Retina (tissue), 1 donor: ENCODE measurements around the gene MAP3K20.
"Not testable (repeated sequence)": the region's sequence is repeated elsewhere in the genome, so short reads cannot be mapped to it uniquely, and the experiment has no call there.

Source experiments
- DNase-seq: peaks from one replicate; pipeline ENCODE4 v3.0.0-alpha.2; 2016

MAP3K20 gene

DNA sequence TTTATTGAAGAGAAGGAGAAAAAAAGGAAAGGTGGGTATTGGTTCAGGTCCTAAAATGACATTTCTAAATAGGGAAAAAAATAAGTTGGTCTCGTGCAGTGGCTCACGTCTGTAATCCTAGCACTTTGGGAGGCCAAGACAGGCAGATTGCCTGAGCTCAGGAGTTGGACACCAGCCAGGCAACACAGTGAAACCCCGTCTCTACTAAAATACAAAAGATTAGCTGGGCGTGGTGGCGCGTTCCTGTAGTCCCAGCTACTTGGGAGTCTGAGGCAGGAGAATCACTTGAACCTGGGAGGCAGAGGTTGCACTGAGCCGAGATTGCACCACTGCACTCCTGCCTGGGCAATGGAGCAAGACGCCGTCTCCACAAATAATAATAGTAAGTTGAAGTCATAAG, 131.5 kb downstream of the MAP3K20 start:
- not testable (repeated sequence) for DNase-seq

DNA sequence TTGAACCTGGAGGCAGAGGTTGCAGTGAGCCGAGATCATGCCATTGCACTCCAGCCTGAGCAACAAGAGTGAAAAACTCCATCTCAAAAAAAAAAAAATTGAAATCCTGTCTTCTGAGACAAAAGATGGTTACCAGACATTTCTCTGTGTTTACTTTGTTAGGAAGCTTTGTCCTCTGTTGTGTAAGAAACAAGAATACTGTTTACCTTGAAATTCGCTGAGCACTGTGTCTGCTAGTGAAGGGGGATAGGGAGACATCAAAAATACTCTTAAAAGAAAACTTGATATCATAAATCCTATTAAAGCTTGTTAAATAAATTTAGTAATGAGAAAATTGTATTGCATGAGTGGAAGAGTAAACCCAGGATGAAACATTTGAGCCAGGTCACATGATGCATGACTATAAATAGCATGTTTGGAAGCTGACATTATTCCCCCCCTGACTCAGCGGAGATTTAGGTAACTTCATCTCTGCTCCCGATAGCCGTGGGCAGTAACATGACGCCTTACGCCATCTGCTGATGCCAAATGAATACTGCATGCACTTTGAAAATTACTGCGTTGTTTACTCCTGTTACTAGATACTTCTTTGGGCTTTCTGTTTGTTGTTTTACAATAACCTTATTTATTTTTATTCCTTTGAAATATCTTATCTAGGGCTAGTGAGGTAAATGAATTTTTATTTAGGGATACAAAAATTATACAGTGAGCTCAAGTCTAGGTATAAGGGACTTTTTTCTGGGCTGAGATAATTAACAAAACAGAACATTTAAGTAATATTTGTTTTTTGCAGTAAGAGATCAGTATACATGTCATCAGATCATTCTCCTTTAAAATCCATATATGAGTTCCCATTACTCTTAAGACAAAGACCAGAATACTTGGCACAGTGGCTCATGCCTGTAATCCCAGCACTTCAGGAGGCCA, 134.9 kb downstream of the MAP3K20 start:
- DNase-seq = peak; percentile 52

- DNase-seq = no peak
These were observed 137.5 kb downstream of the MAP3K20 start for GRCh38 chr2:173213181-173213580.

DNA sequence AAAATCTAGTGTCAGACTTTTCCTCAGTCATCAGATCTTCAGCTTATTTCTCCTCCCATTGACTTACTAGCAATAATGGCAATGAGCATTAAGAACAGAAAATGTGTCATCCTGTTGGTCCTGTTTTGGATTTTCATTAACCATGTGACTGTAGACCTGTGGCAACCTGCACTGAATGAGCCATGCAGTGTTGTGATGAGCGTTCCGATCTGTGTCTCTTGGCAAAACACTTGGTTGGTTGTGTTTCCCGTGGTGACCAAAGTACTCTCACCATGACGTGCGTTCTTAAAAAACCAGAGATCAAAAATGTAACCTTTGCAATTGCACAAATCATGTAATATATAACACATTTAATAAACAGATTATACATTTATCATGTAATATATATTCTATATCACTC, 138.6 kb downstream of the MAP3K20 start:
- no peak for DNase-seq

GRCh38 chr2:173215316-173215715, 139.7 kb downstream of the MAP3K20 start:
- DNase-seq = no peak

DNA sequence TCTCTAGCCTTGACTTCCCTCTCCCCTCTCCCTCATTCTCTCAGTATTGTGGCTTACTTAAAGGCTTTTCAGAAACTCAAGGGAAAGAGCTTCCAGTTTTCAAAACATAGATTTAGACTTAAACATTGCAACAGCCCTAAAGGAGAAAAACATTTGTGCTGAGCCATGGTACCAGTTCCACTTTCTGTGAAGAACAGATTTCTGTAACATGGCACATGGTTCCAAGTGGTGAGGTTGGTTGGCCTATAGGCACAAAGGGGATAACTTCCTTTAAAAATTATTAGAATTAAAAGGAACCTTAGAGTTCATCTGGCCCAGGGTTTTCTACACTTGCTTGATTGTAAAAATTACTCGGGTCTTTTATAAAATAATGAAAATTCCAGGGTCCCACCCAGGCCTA, 140.4 kb downstream of the MAP3K20 start:
- no peak for DNase-seq

DNA sequence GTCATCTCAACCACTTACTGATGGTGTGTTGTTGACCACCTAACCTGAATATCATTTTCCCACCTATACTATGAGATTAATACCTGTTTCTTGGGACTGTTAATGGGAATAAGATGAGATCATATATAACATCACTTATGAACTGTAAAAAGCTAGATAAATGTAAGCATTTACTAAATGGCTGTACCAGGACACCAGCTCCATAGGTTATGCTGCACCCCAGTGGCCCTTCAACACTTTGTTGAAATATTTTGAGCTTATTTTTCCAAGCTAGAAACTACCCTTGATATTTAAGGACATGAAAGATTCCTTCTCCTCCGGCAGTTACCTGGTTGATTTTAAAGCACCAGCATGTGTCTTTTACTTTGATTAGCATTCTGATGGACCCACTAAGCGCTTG, 141.0 kb downstream of the MAP3K20 start:
- DNase-seq = no peak

GRCh38 chr2:173217116-173217840, 141.6 kb downstream of the MAP3K20 start:
- no peak for DNase-seq

DNA sequence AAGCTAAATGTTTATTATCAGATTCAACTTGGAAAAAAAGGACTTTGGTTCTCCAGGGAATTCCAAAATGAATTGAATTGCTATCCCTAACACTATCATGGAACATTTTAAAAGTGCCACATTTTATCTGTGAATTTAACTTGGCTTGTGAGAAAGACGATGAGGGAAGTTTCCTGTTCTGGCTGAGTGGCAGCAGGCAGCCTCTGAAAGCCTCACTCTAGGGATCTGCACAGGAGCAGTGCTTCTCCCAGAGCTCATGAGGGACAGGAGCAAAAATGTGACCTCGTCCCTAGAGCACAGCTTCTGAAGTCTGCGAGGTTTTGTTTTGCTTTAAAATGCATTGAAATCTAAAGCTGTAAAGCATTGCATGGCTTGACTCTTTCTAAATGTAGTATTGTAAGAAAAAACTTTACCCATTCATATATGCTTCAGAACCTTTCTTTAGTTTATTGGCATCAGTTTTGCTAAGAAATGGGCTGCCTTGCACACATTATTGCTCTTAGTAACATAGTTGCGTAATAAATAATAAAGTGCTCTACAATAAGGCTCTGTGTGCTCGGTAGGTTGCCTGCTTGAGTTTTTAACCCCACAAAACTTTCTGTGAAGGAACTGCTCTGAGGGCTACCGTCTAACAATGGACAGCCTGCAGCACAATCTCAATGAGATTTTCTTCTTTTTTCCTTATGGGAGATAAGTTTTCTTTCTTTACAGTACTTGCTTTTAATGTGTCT, 142.8 kb downstream of the MAP3K20 start:
- no peak for DNase-seq

DNA sequence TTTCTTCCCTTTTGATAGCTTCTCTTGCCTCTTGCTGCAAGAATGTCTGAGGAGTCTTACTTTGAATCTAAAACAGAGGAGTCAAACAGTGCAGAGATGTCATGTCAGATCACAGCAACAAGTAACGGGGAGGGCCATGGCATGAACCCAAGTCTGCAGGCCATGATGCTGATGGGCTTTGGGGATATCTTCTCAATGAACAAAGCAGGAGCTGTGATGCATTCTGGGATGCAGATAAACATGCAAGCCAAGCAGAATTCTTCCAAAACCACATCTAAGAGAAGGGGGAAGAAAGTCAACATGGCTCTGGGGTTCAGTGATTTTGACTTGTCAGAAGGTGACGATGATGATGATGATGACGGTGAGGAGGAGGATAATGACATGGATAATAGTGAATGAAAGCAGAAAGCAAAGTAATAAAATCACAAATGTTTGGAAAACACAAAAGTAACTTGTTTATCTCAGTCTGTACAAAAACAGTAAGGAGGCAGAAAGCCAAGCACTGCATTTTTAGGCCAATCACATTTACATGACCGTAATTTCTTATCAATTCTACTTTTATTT, 145.6 kb downstream of the MAP3K20 start:
- no peak for DNase-seq

GRCh38 chr2:173221937-173222594, 146.4 kb downstream of the MAP3K20 start:
- DNase-seq = no peak

GRCh38 chr2:173223871-173224270, 148.2 kb downstream of the MAP3K20 start:
- no peak for DNase-seq

DNA sequence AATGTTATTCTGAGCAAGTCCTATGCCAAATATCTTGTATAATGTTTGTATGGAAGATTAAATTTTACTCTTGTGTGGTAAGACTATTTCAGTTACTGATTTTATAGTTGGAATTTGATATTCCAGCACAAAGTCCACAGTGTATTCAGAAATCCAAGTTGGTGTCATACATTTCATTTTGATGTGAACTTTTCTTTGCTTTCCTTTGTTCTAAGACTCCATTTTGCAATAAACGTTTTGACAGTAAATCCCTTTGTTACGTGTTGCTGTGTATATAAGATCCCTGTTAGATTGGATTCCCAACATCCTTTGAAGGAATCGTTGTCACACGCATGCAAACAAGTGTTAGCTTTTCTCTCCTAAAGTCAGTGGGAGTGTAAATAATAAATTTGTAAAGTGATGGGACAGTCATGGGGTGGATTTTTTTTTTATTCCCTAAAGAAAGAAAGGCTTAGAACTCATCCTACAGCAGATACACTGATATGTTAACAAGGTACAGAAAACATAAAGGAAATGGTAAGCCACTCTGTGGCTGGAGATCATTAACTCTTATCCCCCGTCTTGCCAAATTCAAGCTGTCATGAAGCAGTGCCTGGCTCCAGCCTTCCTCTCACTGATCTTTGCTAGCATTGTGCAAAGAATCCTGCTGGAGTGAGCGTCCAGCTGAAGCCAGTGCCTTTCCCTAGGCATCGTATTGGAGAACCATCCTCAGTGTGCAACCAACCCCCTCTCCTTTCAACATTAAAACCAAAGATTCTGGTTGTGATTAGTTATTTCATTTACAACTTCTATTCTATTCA, 151.5 kb downstream of the MAP3K20 start:
- no peak for DNase-seq

DNA sequence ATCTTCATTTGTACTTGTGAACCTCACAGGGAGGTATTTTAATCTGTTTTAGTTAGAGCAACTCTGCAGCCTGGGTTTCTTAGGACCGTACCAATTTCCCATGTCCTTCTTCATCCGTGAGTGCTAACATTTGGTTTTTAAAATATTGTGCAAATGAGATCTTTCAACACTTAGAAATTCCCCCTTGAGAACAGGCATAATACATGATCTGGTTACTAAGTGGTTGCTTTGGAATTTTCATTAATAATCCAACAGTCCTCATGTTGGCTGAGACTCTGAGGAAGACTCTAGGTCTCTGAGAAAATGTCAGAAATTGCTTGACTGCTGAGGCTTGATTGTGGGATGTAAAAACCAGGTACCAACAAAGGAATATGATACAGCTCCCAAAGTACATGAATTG, 153.4 kb downstream of the MAP3K20 start:
- no peak for DNase-seq

DNA sequence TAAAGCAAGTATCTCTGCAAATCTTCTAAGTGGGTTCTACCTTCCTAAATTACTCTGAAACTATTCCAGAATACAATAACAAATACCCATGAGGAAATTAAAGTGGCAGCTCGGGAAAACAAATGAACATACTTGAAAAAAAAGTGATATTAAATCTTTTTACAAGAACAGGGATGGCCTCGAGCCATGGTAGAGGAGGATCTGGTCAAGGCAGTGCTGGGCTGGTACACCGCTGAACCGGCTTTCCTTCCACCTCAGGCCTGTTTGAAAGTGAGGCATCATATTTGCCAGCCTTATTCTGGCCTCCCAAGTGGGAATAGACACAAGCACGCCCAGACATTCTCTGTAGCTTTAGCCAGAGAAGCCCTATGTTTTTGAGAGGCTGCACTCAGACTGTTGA, 154.5 kb downstream of the MAP3K20 start:
- no peak for DNase-seq

DNA sequence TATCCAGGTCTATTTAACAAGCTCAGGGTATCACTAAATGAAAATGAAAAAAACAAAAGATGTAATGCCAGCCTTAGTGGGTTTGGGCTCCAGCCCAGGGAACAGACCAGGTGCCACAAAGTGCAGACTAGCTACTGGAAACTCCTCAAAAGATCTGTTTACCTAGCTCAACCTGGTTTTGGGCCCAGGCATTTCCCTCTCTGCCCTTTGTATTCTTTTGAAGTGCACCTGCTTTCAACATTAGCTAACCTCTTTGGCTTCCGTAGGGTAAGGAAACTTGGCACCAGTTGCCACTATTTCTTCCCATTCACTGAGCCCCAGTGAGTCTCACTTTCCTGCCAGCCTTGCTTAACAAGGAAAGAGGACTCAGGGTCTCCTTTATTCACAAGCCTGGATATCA, 155.4 kb downstream of the MAP3K20 start:
- DNase-seq = no peak

GRCh38 chr2:173231465-173231864, 155.8 kb downstream of the MAP3K20 start:
- DNase-seq = no peak

GRCh38 chr2:173232956-173233744, 157.5 kb downstream of the MAP3K20 start:
- no peak for DNase-seq

DNA sequence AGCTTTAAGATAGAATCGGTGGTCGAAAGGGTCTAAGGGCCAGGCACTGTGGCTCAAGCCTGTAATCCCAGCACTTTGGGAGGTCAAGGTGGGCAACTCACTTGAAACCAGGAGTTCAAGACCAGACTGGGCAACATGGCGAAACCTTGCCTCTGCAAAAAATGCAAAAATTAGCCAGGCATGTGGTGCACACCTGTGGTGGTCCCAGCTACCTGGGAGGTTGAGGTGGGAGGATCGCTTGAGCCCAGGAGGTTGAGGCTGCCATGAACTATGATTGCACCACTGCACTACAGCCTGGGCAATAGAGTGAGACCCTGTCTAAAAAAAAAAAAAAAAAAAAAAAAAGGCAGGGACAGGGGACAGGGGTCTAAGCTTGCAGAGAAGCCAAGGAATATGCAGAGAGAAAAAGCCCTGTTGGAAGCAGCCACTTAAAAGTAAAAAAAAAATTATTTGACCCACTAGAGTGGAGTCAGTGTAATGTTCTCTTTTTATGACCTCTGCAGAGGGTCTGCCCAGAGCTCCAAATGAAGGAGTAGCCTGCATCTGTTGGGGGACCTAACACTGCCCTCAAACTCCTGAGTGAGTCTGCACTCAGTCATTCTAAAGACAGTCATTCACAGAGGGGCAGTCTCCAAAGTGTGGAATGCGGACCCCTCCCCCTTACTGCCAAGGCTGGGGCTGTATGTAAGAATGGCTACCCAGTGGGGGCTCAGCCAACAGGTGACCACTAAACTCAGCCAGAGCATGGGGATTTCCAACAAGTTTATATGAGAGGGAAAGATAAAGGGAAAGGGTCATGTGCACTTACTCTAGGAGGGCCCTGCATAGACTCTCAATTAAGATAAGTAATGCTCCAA, 160.5 kb downstream of the MAP3K20 start:
- DNase-seq = no peak

GRCh38 chr2:173238385-173238784, 162.7 kb downstream of the MAP3K20 start:
- DNase-seq = no peak
